Activated T-cell treated with anti-CD3 and anti-CD28 coated beads, Interleukin-2, amount 50 U/mL, for 4 hours (primary cell): ENCODE data around the gene RALGPS1. TPM values are rescaled to one million over a fixed set of nuclear protein-coding genes. Genes with fewer than 3 reads are reported as not detected.

Source experiments
- ATAC-seq, 2 donors: fragments of 200-7000 bp; cut with Tn5 transposase; one replicate each; pipeline ENCODE4 v1.10.0; 2021
- DNase-seq: peaks from one replicate; pipeline ENCODE4 v3.0.0-alpha.2; 2020
- H3K27me3 Mint-ChIP-seq: one replicate; pipeline ENCODE4 v1.8.0; 2021; ENCODE audit warnings: low read depth, mixed read lengths
- H3K36me3 Mint-ChIP-seq: one replicate; pipeline ENCODE4 v1.8.0; 2022; ENCODE audit warnings: mixed read lengths; ENCODE audit not compliant: insufficient read depth
- H3K4me1 Mint-ChIP-seq: one replicate; pipeline ENCODE4 v1.8.0; 2021; ENCODE audit warnings: low read depth, mixed read lengths
- H3K4me3 Mint-ChIP-seq: one replicate; pipeline ENCODE4 v1.8.0; 2021; ENCODE audit warnings: mild to moderate bottlenecking, moderate library complexity, mixed read lengths
- H3K9me3 Mint-ChIP-seq: one replicate; pipeline ENCODE4 v1.8.0; 2021; ENCODE audit warnings: mixed read lengths
- total RNA-seq, 3 donors: library from RNA; stranded (reverse); gene quantifications; one replicate each; pipeline ENCODE4 v1.2.1, GENCODE V29; 2021

The RALGPS1 gene
- total RNA-seq, 3 donors from 2014 or later: 0.51 to 1.2 (median 1.1) TPM

DNA sequence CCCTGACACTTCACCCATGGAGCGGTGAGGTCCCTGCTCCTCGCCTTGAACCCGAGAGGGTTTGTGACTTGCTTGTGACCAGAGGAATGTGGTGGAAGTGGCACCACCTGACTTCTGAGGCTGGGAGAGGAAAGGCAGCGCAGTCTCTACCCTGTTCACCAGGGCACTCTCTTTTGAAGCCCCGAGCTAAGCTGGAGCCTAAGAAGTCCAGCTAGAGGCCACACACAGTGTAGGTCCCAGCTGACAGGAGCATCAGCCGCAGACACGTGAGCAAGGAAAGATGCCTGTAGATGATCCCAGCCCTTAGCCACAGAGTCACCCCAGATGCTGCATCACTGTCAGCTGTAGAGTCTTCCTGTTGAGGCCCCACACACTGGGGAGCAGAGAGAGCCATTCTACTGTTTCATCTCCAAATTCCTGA, 209.5 kb downstream of the RALGPS1 start:
- no peaks in the 10 kb centered on the region for H3K4me1 Mint-ChIP-seq
- no peak overlapping the region for H3K4me3 Mint-ChIP-seq
- ATAC-seq (no peak), DNase-seq (no peak)
- H3K36me3 Mint-ChIP-seq: peaks cover 2% of the 10 kb centered on the region
- H3K27me3 Mint-ChIP-seq: peaks cover 30% of the 10 kb centered on the region
- H3K9me3 Mint-ChIP-seq: no peaks in the 10 kb centered on the region

DNA sequence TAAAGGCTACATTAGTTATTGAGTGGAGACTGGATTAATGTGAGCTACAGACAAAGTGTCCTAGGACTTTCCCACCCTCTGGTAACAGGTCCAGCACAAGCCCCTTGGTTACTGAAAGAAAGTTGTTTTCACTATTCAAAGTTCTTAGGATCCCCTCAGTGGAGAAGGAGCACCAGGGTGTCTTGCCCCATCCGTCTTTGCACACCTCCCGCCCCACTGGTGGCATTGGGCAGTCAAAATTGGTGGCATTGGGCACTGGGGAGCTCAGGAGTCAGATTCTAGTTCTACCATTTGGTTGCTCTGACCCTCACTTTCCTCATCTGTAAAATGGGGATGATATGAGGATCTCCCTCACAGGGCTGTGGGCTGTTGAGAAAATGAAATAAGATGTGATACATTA, 210.2 kb downstream of the RALGPS1 start:
- Mint-ChIP-seq H3K36me3 (peaks cover 2% of the 10 kb centered on the region), H3K9me3 (no peaks in the 10 kb centered on the region), H3K4me3 (no peak overlapping the region), H3K27me3 (peaks cover 30% of the 10 kb centered on the region), H3K4me1 (no peaks in the 10 kb centered on the region)
- ATAC-seq (no peak), DNase-seq (no peak)

DNA sequence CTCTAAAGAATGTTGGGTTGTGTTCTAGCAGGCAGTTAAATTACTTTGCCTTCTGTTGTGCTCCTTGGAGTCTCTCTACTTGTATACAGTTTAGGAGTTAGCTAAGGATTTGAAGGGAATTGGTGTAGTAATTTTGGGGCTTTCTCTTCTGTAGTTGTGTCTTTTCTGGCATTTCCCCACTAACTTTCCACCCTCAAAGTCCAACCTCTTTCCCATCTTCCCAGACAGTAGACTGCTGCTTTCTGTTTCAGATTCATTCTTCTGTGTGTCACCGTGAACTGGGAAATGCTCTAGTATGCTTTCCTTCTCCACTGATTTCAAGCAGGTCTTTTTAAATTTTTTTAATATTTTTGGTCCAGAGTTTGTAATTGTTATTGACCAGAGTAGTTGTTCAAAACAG, 212.4 kb downstream of the RALGPS1 start:
- no peak overlapping the region for H3K4me3 Mint-ChIP-seq
- peaks cover 2% of the 10 kb centered on the region for H3K36me3 Mint-ChIP-seq
- DNase-seq (no peak), ATAC-seq (no peak)
- no peaks in the 10 kb centered on the region for H3K4me1 Mint-ChIP-seq
- peaks cover 11% of the 10 kb centered on the region for H3K27me3 Mint-ChIP-seq
- no peaks in the 10 kb centered on the region for H3K9me3 Mint-ChIP-seq

DNA sequence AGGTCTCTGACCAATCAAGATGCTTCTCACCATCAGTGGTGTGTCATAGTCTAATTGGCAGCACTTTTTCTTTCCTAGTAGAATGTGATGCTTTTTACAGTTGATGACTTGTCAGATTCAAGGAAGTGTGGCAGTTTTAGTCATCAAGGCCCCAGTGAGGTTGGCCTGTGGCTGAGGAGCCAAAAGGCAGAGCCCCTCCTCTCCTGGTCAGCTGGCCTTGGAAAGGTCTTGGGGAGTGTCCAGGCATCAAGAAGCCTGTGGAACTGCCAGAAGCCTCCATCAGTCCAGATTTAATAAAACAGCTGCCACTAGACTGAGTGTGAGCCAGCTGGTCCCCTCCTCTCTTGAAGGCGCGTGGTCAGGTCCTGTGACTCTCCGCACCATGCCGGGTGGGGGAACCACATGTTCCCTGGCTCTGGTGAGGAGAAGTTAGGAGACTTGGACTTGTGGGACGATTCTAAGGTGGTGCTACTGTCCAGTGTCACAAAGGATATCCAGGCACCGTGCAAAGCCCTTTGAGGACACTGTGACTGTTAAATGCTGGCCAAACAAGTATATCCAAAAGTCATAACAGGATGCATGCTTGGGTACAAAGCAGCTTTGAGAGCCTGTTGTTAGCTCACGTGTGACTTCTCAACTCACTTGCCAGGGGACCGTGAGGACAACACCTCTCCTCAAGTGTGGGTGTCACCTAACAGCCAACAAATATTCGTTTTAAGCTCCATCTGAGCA, 213.9 kb downstream of the RALGPS1 start:
- no peaks in the 10 kb centered on the region for H3K4me1 Mint-ChIP-seq
- H3K4me3 Mint-ChIP-seq: no peak overlapping the region
- peaks cover 4% of the 10 kb centered on the region for H3K27me3 Mint-ChIP-seq
- H3K9me3 Mint-ChIP-seq: no peaks in the 10 kb centered on the region
- ATAC-seq: no peak
- H3K36me3 Mint-ChIP-seq: peaks cover 2% of the 10 kb centered on the region
- no peak for DNase-seq

DNA sequence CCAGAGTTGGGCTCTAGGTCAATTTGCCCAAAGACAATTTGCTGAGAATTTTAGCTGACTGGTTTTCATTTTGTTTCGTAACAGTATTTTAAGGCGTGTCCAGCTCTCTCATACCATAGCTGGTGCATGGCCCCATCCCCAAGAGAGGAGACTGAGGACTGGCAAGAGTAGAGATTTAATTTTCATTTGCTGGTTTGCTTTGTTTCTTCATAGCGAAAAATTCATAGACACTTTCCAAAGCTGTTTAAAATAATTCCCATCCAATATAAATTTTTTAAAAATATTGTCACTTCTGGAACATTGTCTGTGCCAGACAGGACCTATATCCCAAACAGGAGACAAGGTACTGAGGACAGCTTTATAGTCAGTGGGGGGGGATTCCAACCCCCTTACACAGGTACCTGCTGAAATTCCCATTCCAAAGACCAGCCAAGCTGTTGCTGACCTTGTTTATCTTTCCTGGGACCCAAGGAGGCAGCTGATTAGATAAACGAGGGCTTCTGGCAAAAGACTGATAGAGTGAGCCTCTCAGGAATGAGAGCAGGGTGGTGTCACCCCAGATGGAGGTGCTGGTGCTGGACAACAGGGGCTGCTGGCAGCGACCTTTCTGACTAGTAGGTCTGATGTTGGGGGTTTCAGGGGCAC, 214.6 kb downstream of the RALGPS1 start:
- Mint-ChIP-seq H3K4me3 (no peak overlapping the region), H3K36me3 (peaks cover 2% of the 10 kb centered on the region), H3K9me3 (no peaks in the 10 kb centered on the region), H3K27me3 (peaks cover 4% of the 10 kb centered on the region), H3K4me1 (no peaks in the 10 kb centered on the region)
- ATAC-seq: no peak
- no peak for DNase-seq

DNA sequence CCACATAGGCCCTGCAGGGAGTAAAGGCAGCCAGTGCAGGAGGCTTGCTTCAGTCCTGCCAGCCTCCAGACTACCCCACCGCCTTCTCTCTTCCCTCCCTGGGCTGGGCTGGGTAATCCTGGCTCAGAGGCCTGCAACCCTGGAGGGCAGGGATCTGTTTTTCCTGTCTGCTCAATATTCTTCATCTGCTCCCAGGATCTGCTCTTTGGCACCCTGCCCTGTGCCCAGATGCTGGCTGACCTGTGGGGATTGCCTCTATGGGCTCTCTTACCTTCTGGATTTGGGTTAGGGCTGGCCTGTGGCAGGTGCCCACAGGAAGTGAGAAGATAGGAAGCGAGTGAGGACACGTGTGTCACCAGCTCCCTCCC, 215.1 kb downstream of the RALGPS1 start:
- H3K36me3 Mint-ChIP-seq: peaks cover 2% of the 10 kb centered on the region
- peaks cover 4% of the 10 kb centered on the region for H3K27me3 Mint-ChIP-seq
- no peak for ATAC-seq
- DNase-seq: no peak
- H3K4me1 Mint-ChIP-seq: no peaks in the 10 kb centered on the region
- H3K9me3 Mint-ChIP-seq: no peaks in the 10 kb centered on the region
- no peak overlapping the region for H3K4me3 Mint-ChIP-seq

DNA sequence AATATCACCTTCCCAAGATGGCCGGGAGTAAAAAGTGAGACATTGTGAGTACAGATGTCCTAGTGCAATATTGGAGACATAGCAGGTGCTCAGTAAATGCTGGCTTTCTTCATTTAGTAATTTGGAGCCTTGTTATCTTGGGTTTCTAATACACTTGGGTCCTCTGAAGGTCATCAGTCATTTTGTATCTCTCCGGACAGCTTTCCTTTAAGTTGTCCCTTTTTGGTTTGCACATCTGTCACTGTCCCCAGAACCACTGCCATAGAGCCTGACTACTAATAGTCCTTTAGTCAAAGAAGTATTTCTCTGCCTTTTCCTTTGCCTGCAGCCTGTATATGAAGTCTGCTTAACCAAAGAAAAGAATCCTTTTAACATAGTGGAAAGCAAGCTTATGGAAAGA, 215.7 kb downstream of the RALGPS1 start:
- ATAC-seq: no peak
- DNase-seq: no peak
- H3K27me3 Mint-ChIP-seq: peaks cover 4% of the 10 kb centered on the region
- H3K36me3 Mint-ChIP-seq: peaks cover 2% of the 10 kb centered on the region
- H3K9me3 Mint-ChIP-seq: no peaks in the 10 kb centered on the region
- H3K4me1 Mint-ChIP-seq: no peaks in the 10 kb centered on the region
- H3K4me3 Mint-ChIP-seq: no peak overlapping the region

DNA sequence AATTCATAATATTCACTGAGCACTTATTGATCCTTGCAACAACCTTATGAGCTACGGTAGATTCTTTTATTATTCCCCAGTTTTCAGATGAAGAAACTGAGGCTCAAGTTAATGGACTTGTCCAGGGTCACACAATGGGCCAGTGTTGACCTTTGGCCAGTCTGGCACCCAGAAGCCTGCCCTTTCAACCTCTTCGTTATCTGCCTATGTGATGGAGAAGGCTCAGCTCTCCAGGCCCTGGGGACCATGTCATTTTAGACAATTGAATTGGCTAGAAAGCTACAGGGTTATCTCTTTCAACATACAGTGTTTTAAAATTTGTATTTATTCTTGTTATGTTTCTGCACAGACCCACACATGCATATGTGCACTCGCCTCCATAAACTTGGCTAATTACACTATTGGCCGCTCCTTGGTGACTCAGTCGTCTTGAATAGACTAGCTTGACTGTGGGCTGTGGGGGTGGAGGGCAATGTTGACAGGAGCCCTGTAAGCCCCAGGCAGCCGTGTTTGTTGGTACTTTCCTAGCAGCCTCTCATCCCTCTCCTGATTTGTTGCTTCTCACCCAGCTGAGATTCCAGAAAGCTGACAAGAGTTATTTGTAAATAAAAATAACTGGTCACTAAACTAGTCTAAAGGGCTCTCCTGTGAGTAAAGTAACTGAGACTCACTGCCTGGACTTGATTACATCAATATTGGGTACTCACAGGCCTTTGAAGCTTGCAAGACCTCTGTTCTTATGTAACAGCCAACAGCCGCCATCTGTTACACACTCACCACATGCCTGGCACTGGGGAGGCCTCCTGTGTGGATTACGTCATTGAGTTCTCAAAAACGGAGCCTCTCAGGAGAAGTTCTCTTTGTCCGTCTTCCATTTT, 216.3 kb downstream of the RALGPS1 start:
- Mint-ChIP-seq H3K27me3 (peaks cover 4% of the 10 kb centered on the region), H3K4me1 (no peaks in the 10 kb centered on the region), H3K9me3 (no peaks in the 10 kb centered on the region), H3K36me3 (peaks cover 2% of the 10 kb centered on the region), H3K4me3 (no peak overlapping the region)
- DNase-seq: no peak
- no peak for ATAC-seq

DNA sequence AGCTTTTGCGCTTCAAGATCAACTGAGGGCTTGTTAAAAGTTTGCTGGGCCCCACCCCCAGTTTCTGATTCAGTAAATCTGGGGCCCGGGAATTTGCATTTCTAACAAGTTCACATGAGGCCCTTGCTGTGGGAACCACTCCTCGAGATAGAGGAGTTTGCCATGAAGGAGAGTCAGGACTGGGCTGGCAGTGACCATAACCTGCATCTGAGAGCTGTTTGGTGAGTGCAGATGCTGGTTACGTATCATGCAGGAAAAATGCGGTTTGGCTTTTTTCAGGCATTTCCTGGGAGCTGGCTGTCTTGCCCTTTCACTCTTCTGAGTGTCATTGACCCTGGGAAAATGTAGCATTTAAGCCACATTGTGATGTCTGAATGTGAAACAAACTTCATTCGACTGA, 217.3 kb downstream of the RALGPS1 start:
- DNase-seq: no peak
- H3K27me3 Mint-ChIP-seq: peaks cover 3% of the 10 kb centered on the region
- no peaks in the 10 kb centered on the region for H3K4me1 Mint-ChIP-seq
- ATAC-seq: no peak
- H3K36me3 Mint-ChIP-seq: no peaks in the 10 kb centered on the region
- no peak overlapping the region for H3K4me3 Mint-ChIP-seq
- H3K9me3 Mint-ChIP-seq: no peaks in the 10 kb centered on the region

DNA sequence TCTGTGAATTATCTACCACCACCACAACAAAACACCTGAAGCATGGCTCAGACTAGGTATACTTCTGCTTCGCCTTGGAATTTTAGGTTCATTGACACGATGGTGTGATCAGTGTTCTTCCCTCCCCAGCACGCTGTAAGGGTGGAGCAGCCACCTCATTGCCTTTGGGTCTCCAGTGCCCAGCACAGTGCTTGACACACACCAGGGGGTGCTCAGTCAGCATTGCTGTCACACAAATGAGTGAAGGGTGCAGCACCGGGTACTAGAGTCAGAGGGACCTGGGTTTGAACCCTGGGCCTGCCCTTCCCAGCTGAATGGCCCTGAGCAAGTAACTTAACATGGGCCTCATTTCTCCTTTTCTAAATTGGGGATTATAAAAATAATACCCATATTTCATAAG, 217.8 kb downstream of the RALGPS1 start:
- Mint-ChIP-seq H3K36me3 (no peaks in the 10 kb centered on the region), H3K4me3 (no peak overlapping the region), H3K9me3 (no peaks in the 10 kb centered on the region), H3K27me3 (peaks cover 1% of the 10 kb centered on the region), H3K4me1 (no peaks in the 10 kb centered on the region)
- no peak for DNase-seq
- no peak for ATAC-seq

DNA sequence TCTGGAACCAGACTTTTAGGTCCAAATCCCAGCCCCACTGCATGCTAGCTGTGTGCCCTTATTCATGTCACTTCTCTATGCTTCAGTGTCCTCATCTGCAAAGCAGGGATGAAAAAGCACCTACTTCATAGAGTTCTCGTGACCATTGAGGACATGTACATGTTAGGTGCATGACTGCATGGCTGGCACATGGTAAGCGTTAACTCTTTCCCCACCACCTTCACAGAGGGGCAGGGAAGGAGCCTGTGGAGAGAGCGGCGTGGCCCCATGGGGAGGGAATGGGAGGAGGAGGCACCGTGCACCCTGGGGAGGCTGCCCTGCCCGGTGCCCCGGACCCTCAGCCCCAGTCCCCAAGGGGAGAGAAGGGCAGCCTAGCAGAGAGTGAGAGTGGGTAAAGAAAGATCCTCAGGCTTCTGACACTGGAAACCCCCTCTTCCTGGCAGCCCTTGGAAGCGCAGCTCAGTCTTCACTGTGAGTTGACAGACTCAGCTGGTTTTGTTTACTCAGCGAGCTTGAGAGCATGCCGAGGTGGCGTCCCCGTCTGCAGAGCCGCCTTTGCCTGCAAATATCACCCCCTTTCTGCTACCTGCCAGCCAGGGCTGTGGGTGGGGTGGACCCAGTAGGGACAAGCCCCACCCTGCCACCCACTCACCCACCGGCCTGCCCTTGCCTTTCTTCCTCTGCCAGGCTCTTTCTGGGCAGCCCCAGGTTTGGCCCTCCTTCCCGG, 218.5 kb downstream of the RALGPS1 start:
- no peaks in the 10 kb centered on the region for H3K4me1 Mint-ChIP-seq
- DNase-seq (no peak), ATAC-seq (no peak)
- H3K36me3 Mint-ChIP-seq: no peaks in the 10 kb centered on the region
- H3K9me3 Mint-ChIP-seq: no peaks in the 10 kb centered on the region
- H3K27me3 Mint-ChIP-seq: no peaks in the 10 kb centered on the region
- no peak overlapping the region for H3K4me3 Mint-ChIP-seq

DNA sequence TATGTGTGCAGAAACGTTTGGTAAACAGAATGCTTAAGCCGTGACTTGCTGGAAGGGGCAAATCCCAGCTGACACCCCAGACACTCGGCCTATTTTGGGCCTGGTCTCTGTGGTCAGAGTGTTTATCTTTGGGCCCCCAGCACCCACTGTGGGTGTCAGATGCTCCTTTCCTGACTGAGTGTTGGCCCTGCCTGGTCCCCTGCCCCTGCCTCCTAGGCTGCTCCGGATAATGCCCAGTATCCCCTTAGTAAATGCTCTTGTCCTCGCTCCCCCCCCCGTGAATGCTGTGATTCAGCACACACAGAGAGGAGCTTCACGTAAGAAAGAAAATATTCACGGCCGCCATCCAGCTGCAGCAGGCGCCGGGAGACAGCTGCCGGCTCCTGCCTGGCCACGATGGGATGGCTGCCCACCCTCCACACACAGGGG, 219.2 kb downstream of the RALGPS1 start:
- ATAC-seq (no peak), DNase-seq (no peak)
- no peaks in the 10 kb centered on the region for H3K27me3 Mint-ChIP-seq
- no peaks in the 10 kb centered on the region for H3K9me3 Mint-ChIP-seq
- H3K36me3 Mint-ChIP-seq: no peaks in the 10 kb centered on the region
- no peak overlapping the region for H3K4me3 Mint-ChIP-seq
- H3K4me1 Mint-ChIP-seq: no peaks in the 10 kb centered on the region

DNA sequence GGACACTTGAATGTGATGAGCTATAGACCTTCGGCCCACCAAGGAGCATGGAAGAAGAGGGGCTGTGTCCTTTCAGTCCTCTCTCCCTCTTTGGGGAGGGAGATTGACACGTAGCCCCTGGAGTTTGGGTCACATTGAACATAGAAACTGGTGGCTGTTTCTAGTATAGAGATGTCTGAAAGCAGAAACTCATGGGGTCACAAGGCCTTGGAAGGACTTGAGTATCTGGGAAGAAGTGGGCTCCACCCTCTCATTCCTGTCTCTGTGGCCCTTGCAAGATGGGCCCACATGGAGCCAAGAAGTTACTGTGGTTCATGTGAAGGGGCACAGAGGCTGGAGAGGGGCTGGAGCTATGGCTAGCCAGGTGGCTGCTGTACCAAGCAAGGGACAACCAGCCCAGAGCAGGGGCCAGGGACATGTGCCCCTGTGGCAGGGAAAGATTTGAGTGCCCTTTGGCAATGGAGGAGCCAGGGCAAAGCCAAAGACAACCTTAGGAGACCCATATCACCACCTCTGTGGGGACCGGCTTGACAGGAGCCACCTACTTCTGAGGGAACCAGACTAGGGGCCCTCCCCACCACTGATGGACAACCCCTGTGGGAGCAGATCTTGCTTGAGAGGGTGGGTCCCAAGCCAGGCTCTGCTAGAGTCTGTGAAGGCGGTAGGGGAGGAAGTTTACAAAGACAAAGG, 220.6 kb downstream of the RALGPS1 start:
- Mint-ChIP-seq H3K27me3 (no peaks in the 10 kb centered on the region), H3K4me1 (no peaks in the 10 kb centered on the region), H3K36me3 (no peaks in the 10 kb centered on the region), H3K4me3 (no peak overlapping the region), H3K9me3 (no peaks in the 10 kb centered on the region)
- no peak for ATAC-seq
- no peak for DNase-seq
